Stimulated activated CD4-positive, alpha-beta T cell treated with anti-CD3 and anti-CD28 coated beads, Interleukin-12 subunit alpha, Interleukin-12 subunit beta, amount 100 ng/mL, for 4 hours (primary cell): ENCODE results near the gene IVNS1ABP.
A peak's percentile ranks its signal among the peaks of the same experiment; 100 is the strongest.
"Not testable (repeated sequence)": the region's sequence is repeated elsewhere in the genome, so short reads cannot be mapped to it uniquely, and the experiment has no call there.

Experiments
- DNase-seq: peaks from one replicate; pipeline ENCODE4 v3.0.0-alpha.2; 2020

IVNS1ABP gene

GRCh38 chr1:185317034-185317885, at the start of gene IVNS1ABP:
IVNS1ABP (minus strand) TSS chr1:185317243; CDS start chr1:185309493, 7,750 bp downstream.
- DNase-seq: peak; percentile 94

- DNase-seq: no peak
These were observed 48.9 kb upstream of the IVNS1ABP start for GRCh38 chr1:185365951-185366350.

- not testable (repeated sequence) for DNase-seq
These were observed 47.5 kb upstream of the IVNS1ABP start for GRCh38 chr1:185364528-185364927.

- no peak for DNase-seq
These were observed 46.2 kb upstream of the IVNS1ABP start for GRCh38 chr1:185363205-185363604.

- no peak for DNase-seq
These were observed 43.7 kb upstream of the IVNS1ABP start for GRCh38 chr1:185360714-185361113.

GRCh38 chr1:185358957-185359356, 41.9 kb upstream of the IVNS1ABP start:
- DNase-seq: no peak

- no peak for DNase-seq
These were observed 38.9 kb upstream of the IVNS1ABP start for GRCh38 chr1:185355947-185356346.

- DNase-seq: no peak
These were observed 36.1 kb upstream of the IVNS1ABP start for GRCh38 chr1:185353124-185353523.

GRCh38 chr1:185351734-185352466, 34.9 kb upstream of the IVNS1ABP start:
- DNase-seq: no peak

- DNase-seq: no peak
These were observed 33.0 kb upstream of the IVNS1ABP start for GRCh38 chr1:185350027-185350442.

GRCh38 chr1:185349556-185349955, 32.5 kb upstream of the IVNS1ABP start:
- no peak for DNase-seq

GRCh38 chr1:185348985-185349384, 31.9 kb upstream of the IVNS1ABP start:
- DNase-seq: no peak

- DNase-seq: no peak
These were observed 31.3 kb upstream of the IVNS1ABP start for GRCh38 chr1:185348296-185348695.

GRCh38 chr1:185345913-185346720, 29.1 kb upstream of the IVNS1ABP start:
- DNase-seq: no peak

GRCh38 chr1:185343306-185343705, 26.3 kb upstream of the IVNS1ABP start:
- no peak for DNase-seq

- no peak for DNase-seq
These were observed 25.7 kb upstream of the IVNS1ABP start for GRCh38 chr1:185342672-185343259.

GRCh38 chr1:185342017-185342416, 25.0 kb upstream of the IVNS1ABP start:
- no peak for DNase-seq

- no peak for DNase-seq
These were observed 24.2 kb upstream of the IVNS1ABP start for GRCh38 chr1:185341196-185341781.

- DNase-seq: no peak
These were observed 21.9 kb upstream of the IVNS1ABP start for GRCh38 chr1:185338719-185339622.

- no peak for DNase-seq
These were observed 20.2 kb upstream of the IVNS1ABP start for GRCh38 chr1:185337246-185337645.

GRCh38 chr1:185334182-185334581, 17.1 kb upstream of the IVNS1ABP start:
- DNase-seq: no peak
